GM21447 (cell line): Measurements from ENCODE around the gene FSTL5.

ENCODE experiments used
- ATAC-seq: cut with Tn5 transposase; IDR thresholded peaks from one replicate; pipeline ENCODE4 v1.9.1; 2021; ENCODE audit not compliant: unreplicated experiment

Gene FSTL5

DNA sequence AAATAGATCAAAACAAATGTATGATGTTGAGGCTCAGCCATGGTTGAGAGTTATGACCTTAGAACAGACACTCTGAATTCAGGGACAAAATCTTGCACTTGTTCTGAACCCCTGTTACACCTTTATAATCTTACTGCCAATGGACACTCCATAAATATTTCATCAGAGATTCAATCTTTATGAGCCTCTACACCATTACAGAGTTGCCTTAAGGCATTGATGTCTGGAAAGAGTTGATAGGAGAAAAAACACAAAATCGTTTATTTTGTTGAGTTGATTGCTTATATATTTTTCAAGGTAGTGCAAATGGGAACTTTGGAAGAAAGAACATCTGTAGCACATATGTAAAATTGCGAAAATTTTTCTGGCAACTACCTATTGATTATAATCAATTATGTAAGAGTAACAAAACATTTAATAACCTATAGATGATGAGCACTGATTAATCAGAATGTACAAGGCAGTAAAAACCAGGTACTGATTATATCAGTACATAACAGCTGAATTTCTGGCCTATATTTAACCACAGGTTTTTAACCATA, 568.5 kb downstream of the FSTL5 start:
- no peak for ATAC-seq

- no peak for ATAC-seq
Observed at GRCh38 chr4:161585011-161585410, 578.8 kb downstream of the FSTL5 start.

GRCh38 chr4:161583549-161583948, 580.3 kb downstream of the FSTL5 start:
- no peak for ATAC-seq

- no peak for ATAC-seq
Observed at GRCh38 chr4:161581262-161582230, 582.3 kb downstream of the FSTL5 start.

DNA sequence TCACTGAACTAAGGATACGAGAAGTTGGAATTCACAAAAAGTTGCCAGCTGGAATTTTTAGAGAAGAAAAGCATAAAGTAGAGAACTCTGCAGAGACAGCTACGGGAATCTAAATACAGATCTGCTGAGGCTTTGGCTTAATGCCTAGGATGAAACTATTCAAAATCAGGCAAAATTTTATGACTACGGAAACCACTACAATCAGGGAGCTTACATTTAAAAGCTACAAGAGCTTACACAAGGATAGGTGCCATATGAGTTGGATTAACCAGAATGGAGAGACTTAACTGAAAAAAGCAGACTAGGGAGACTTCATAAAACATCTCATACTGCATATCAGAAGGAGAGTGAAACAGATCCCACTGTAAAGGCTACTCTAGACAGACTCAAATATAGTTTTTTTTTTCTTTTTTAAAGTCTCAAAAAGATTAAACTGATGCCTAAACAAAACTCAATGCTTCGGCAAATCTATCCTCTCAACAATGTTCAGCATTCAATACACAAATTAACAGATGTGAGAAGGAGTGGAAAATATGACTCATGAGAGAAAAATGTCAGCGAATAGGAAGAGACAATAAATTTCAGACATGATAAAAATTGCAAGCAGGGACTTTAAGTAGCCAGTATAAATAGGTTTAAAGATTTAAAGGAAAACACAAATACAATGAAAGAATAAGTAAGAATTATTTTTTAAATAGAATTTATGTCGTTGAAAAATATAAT, 586.1 kb downstream of the FSTL5 start:
- ATAC-seq: no peak

- no peak for ATAC-seq
Observed at GRCh38 chr4:161573836-161574235, 590.0 kb downstream of the FSTL5 start.

DNA sequence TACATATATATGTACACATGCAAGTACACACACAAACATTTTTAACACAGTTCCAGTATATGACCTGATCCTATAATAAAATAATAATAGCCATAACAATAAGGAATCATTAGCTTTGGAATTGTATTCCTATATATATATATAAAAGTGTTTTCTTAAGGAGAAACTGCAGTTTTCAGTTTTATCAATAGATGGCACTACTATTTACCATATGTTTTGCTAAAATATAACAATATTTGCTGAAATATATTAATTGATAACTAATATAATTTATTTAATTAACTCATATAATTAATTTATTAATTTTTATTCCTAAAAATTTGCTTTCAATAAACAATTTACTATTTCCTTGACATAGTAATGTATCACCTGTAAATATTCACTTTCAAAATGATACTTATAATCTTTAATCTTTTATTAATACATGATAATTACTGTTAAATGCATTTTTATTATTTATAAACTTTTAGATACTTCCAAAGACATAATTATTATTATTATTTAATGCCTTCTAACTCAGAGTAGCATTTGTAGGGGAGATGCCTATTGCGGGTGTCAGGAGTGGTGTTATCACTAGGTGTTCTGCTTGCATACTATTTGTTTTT, 599.5 kb downstream of the FSTL5 start:
- no peak for ATAC-seq

- no peak for ATAC-seq
Observed at GRCh38 chr4:161555689-161556660, 607.8 kb downstream of the FSTL5 start.

GRCh38 chr4:161554372-161554990, 609.3 kb downstream of the FSTL5 start:
- no peak for ATAC-seq

DNA sequence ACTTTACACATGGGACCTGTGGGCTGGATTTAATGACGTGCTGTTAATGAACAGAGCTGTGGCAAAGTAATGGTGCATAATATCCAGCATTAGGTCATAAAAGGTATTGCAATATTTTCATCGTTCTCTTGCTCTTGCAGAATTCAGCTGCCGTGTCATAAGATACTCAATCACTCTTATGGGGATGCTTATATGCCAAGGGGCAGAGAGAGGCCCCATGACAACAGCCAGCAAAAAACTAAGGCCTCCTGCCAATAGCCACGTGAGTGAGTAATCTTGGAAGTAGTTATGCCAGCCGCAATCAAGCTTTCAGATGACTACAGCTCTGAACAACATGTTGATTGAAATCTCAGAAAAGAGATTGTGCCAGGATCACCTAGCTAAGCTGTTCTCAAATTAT, 616.9 kb downstream of the FSTL5 start:
- no peak for ATAC-seq

DNA sequence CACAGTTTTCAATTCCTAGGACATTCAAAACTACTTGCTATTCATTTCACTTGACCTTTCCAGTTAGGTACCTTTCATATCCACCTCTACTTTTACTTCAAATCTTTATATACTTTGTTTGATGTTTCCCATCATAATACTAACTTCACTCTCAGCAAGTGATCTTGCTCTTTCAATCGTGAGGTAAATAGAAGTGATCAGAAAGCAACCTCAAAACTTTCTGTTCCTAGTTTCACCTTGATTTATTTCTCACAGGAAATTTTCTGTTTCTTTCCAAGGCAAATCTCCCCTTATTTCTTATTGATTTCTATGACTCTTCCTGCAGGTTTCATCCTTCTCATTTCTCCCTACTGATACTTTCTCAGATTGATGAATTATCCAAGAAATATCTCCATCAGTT, 623.5 kb downstream of the FSTL5 start:
- ATAC-seq: no peak

- no peak for ATAC-seq
Observed at GRCh38 chr4:161538941-161539340, 624.9 kb downstream of the FSTL5 start.

DNA sequence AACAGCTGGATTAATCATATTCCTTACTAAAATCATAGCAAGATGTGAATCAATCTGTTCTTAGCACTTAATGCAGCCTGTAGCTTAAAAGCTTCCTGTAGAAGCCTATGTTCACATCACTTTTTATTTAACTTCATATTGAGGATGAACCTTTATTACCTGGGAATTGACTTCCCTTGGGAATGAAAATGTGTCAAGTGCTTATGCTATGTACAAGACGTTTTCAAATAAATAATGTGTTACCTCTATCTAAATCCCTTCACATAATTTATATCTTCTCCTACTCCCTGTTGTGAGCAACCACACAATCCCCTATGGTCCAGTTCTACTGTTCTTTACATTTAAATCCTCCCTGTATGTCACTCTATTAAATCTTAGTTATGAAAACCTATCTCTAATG, 633.1 kb downstream of the FSTL5 start:
- no peak for ATAC-seq

- no peak for ATAC-seq
Observed at GRCh38 chr4:161525121-161525520, 638.7 kb downstream of the FSTL5 start.

DNA sequence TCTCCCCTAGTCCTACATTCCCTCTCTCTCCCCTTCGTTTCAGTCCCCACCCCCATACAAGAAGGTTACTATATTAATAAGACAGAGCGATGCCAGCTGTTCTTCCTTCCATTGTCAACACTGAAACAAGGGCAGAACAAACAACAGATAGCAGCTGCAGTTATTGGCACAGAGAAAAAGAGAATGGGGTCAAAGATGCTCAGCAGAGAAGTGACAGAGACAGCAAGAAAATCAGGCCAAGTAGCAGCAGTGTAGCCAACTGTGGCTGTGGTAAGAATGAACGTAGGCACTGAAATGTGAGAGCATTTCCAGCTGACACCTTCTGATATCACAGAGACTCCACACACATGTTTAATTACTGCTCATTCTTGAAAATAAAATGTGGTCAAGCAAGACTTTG, 641.8 kb downstream of the FSTL5 start:
- ATAC-seq: no peak

DNA sequence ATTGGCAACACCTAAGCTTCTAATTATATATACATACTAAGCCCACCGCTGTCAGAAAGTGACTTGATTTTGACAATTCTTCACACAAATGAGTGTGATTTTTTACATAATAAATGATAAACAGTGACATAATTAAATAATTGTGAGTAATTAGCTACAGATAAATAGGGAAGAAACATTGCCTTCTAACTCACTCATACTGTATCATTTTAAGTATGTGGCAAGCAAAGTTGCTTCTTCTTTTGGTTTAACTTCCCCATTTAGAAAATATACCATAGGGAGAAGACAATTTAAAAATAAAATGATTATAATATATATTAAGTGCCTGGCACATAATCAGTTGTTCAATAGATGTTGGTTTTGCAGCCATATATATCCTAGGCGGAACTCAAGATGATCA, 644.2 kb downstream of the FSTL5 start:
- ATAC-seq: no peak

DNA sequence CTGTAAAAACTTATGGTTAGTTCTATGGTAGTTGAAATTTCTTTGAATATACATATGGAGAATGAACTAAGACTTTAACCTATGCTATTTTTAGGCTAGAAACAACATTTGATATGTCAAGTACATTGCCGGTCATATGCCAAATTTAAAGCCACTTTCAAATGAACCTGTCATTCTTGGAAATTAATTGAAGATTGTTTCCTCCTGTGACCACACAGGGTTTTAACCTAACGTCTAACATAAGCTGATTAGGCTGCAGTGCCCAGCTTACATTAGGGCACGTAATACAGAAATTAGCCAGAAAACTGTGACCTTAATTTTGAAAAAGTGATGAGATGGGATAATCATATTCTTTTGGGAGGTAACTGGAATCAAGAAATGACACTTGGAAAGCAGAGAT, 645.9 kb downstream of the FSTL5 start:
- no peak for ATAC-seq

DNA sequence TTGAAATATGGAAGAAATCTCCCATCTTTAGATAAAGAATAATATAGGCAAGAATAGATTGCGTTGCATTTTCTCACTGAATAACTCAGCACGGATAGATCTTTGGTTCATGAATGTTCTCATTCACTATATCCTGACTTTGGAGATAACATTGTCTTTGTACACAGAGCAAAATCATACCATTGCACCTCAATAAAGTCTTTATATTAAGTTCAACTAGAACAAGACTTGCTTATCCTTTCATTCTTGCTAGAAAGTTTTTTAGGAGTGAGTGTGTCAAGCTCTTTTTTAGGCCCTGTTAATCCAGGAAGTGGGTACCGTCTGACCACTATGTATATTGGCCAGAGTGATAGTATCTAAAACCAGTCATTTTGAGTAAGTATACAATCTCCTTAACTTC, 658.7 kb downstream of the FSTL5 start:
- no peak for ATAC-seq

GRCh38 chr4:161498155-161498554, 665.6 kb downstream of the FSTL5 start:
- ATAC-seq: no peak

GRCh38 chr4:161486461-161486860, 677.3 kb downstream of the FSTL5 start:
- no peak for ATAC-seq
